ENCODE data around the gene FAM114A2.

The FAM114A2 gene

GRCh38 chr5:154076240-154076922 is 37.7 kb upstream of the FAM114A2 start:
- Histone ChIP-seq H3K36me3 (ENCODE audit: control insufficient read depth in 2 of 2, insufficient read depth in 1 of 2, low read length in 2 of 2) (no peaks in the 10 kb centered on the region), H3K27ac (ENCODE audit: extremely low read depth, low read depth, low read length) (no peak overlapping the region), H3K4me3 (ENCODE audit: low read depth, low read length) (no peak overlapping the region), H3K9me3 (ENCODE audit: control insufficient read depth, insufficient read depth, low read depth, low read length) (no peaks in the 10 kb centered on the region), H3K4me1 (ENCODE audit: control insufficient read depth, insufficient read depth, low read length) (peaks cover 11% of the 10 kb centered on the region)
- CTCF ChIA-PET: interaction anchor here (0.6 to 12.1 kb wide), 3 partner anchors 103 to 808 kb away, joined by 3 to 143 read pairs (median 18); no protein-coding TSS in a partner anchor
- POLR2A ChIA-PET: interaction anchor here (0.5 to 1.2 kb wide), 2 partner anchors 114 to 577 kb away, joined by 3 read pairs; partner anchors contain the start of gene GALNT10
- TF ChIP-seq ZSCAN23 (tag by site-specific recombination; IDR thresholded peaks at IDR 0.05) (no peak), KLF10 (tag by site-specific recombination; IDR thresholded peaks at IDR 0.05) (no peak), ZNF391 (tag by site-specific recombination; IDR thresholded peaks at IDR 0.05; ENCODE audit: borderline replicate concordance, low read depth) (no peak), ZNF600 (tag by site-specific recombination; IDR thresholded peaks at IDR 0.05) (no peak), OVOL3 (tag by site-specific recombination; IDR thresholded peaks at IDR 0.05) (no peak), ZNF16 (tag by site-specific recombination; IDR thresholded peaks at IDR 0.05; ENCODE audit: low read depth) (no peak), ZNF341 (tag by site-specific recombination; IDR thresholded peaks at IDR 0.05; ENCODE audit: low read depth) (no peak), REST (tag by site-specific recombination; IDR thresholded peaks at IDR 0.05) (no peak), ZNF416 (tag by site-specific recombination; IDR thresholded peaks at IDR 0.05) (no peak), ZNF37A (tag by site-specific recombination; IDR thresholded peaks at IDR 0.05) (no peak)

- CTCF ChIA-PET: interaction anchor here (0.5 to 12.1 kb wide), 44 partner anchors 9 to 1564 kb away, joined by 3 to 143 read pairs (median 4); partner anchors contain the start of gene GALNT10
- no peak overlapping the region for H3K27ac ChIP-seq (ENCODE audit: extremely low read depth, low read depth, low read length)
- POLR2A ChIA-PET: interaction anchor here (1.1 kb wide), 2 partner anchors 118 to 333 kb away, joined by 3 to 6 read pairs; partner anchors contain the start of gene GALNT10
- H3K36me3 ChIP-seq (ENCODE audit: control insufficient read depth in 2 of 2, insufficient read depth in 1 of 2, low read length in 2 of 2): no peaks in the 10 kb centered on the region
- H3K4me1 ChIP-seq (ENCODE audit: control insufficient read depth, insufficient read depth, low read length): no peaks in the 10 kb centered on the region
- H3K4me3 ChIP-seq (ENCODE audit: low read depth, low read length): no peak overlapping the region
- H3K9me3 ChIP-seq (ENCODE audit: control insufficient read depth, insufficient read depth, low read depth, low read length): no peaks in the 10 kb centered on the region
- TF ChIP-seq ZSCAN16 (tag by site-specific recombination; IDR thresholded peaks at IDR 0.05): no peak
- TF ChIP-seq BCL11B (tag by site-specific recombination; IDR thresholded peaks at IDR 0.05; ENCODE audit: low read depth): no peak
- TF ChIP-seq ZNF292 (tag by site-specific recombination; IDR thresholded peaks at IDR 0.05; ENCODE audit: borderline replicate concordance, low read depth): no peak
- TF ChIP-seq SCRT1 (tag by site-specific recombination; IDR thresholded peaks at IDR 0.05; ENCODE audit: borderline replicate concordance): peak; percentile 57; the same call in 1 of the 2 replicates
- TF ChIP-seq ZNF449 (tag by site-specific recombination; IDR thresholded peaks at IDR 0.05): no peak
- TF ChIP-seq ZNF555 (tag by site-specific recombination; conservative IDR thresholded peaks at IDR 0.05): no peak
- TF ChIP-seq HIC1 (tag by site-specific recombination; IDR thresholded peaks at IDR 0.05): no peak
- TF ChIP-seq TCF7L2 (IDR thresholded peaks at IDR 0.05; ENCODE audit: borderline replicate concordance, low read depth, low read length): no peak
- TF ChIP-seq SETDB1 (IDR thresholded peaks at IDR 0.05; ENCODE audit: insufficient read length, low read length): no peak
- TF ChIP-seq ZBTB8A (tag by site-specific recombination; IDR thresholded peaks at IDR 0.05): no peak
- no peak for TF ChIP-seq ZNF223 (tag by site-specific recombination; IDR thresholded peaks at IDR 0.05)
- no peak for TF ChIP-seq HOXD13 (CRISPR knock-in tag; IDR thresholded peaks at IDR 0.05; ENCODE audit: borderline replicate concordance)
- no peak for TF ChIP-seq ZNF747 (tag by site-specific recombination; IDR thresholded peaks at IDR 0.05)
- TF ChIP-seq ZNF560 (tag by site-specific recombination; IDR thresholded peaks at IDR 0.05; ENCODE audit: borderline replicate concordance): no peak
- TF ChIP-seq ZNF600 (tag by site-specific recombination; IDR thresholded peaks at IDR 0.05): no peak
- TF ChIP-seq ZNF132 (tag by site-specific recombination; IDR thresholded peaks at IDR 0.05; ENCODE audit: borderline replicate concordance): no peak
- TF ChIP-seq ZNF549 (tag by site-specific recombination; IDR thresholded peaks at IDR 0.05): no peak
- peak; percentile 49; the same call in 1 of the 2 replicates for TF ChIP-seq ZSCAN30 (tag by site-specific recombination; IDR thresholded peaks at IDR 0.05)
Measured at GRCh38 chr5:154072414-154073171, 33.9 kb upstream of the FAM114A2 start.
